Endothelial cell of umbilical vein (primary cell): ENCODE results near the gene SLC25A5. TPM values are rescaled to one million over a fixed set of nuclear protein-coding genes. Genes with fewer than 3 reads are reported as not detected.

ENCODE experiments used
- BruUV-seq: library from RNA; stranded (reverse); fragments of 400-500 nt; replicated peaks from 2 replicates; lab custom pipeline; 2021; lab: Mats Ljungman, UMichigan
- CTCF ChIA-PET: fragments of 300-600, 350-600 bp; sonication (Branson Sonifier 250); formaldehyde crosslinking; loops from one replicate; lab custom pipeline; 2021; ENCODE audit warnings: antibody characterized with exemption, inconsistent platforms; lab: Charles Lee
- POLR2A ChIA-PET: fragments of 300-600, 350-600 bp; sonication (Branson Sonifier 250); formaldehyde crosslinking; loops from one replicate; lab custom pipeline; 2021; ENCODE audit warnings: antibody characterized with exemption, inconsistent platforms; lab: Charles Lee
- DNase-seq: peaks from one replicate; pipeline ENCODE4 v3.0.0-alpha.2; 2011; ENCODE audit warnings: low read depth, low spot score
- FAIRE-seq: peaks from 2 replicates; lab custom pipeline; 2011; peaks lifted over from hg19 to GRCh38; lab: Jason Lieb, UNC
- H2AFZ ChIP-seq: 2 replicates; pipeline ENCODE4 v1.6.0; 2012; ENCODE audit warnings: low read depth, low read length, control low read depth, inconsistent platforms
- H3K27ac ChIP-seq: 2 replicates; pipeline ENCODE4 v1.5.1; 2011; ENCODE audit warnings: low read depth, mild to moderate bottlenecking, control low read depth, low read length, moderate library complexity; ENCODE audit not compliant: insufficient read depth
- H3K27me3 ChIP-seq, 2 experiments: 2 replicates each; pipeline versions ENCODE4 v1.6.0 to v1.6.1; 2011; ENCODE audit warnings: low read length in 2 of 2, mixed read lengths in 1 of 2; ENCODE audit not compliant: control insufficient read depth in 2 of 2, insufficient read depth in 2 of 2
- H3K36me3 ChIP-seq, 2 experiments: 2 replicates in 1 of 2; 3 replicates in 1 of 2; pipeline ENCODE4 v1.5.1; 2011; ENCODE audit warnings: low read length in 2 of 2, mild to moderate bottlenecking in 1 of 2, moderate library complexity in 1 of 2; ENCODE audit not compliant: control insufficient read depth in 2 of 2, insufficient read depth in 2 of 2; ENCODE audit errors: extremely low read depth in 1 of 2
- H3K4me1 ChIP-seq: 3 replicates; pipeline ENCODE4 v1.5.1; 2011; ENCODE audit warnings: mild to moderate bottlenecking, low read length; ENCODE audit not compliant: control insufficient read depth, insufficient read depth; ENCODE audit errors: extremely low read depth
- H3K4me2 ChIP-seq: 2 replicates; pipeline ENCODE4 v1.6.1; 2011; ENCODE audit warnings: low read length, control low read depth, mixed read lengths; ENCODE audit not compliant: insufficient read depth
- H3K4me3 ChIP-seq, 3 experiments: fragments of 200-600 bp in 1 of 3; sonication (generic), shearing (Covaris generic) in 1 of 3; replicated peaks in 1 of 3; 2 replicates each; pipeline ENCODE4 v1.5.1; 2011 to 2016; ENCODE audit warnings: control low read depth in 3 of 3, low read length in 3 of 3, mild to moderate bottlenecking in 2 of 3, inconsistent platforms in 1 of 3, low read depth in 1 of 3, moderate library complexity in 1 of 3; ENCODE audit not compliant: insufficient read depth in 1 of 3
- H3K79me2 ChIP-seq: 2 replicates; pipeline ENCODE4 v1.6.0; 2012; ENCODE audit warnings: low read length, inconsistent platforms; ENCODE audit not compliant: control insufficient read depth, insufficient read depth
- H3K9ac ChIP-seq: replicated peaks from 2 replicates; pipeline ENCODE3; 2011; ENCODE audit warnings: low read length, control low read depth; ENCODE audit not compliant: insufficient read depth; ENCODE audit errors: extremely low read depth
- H3K9me1 ChIP-seq: replicated peaks from 3 replicates; pipeline ENCODE4 v1.6.0; 2011; ENCODE audit warnings: mild to moderate bottlenecking, low read length; ENCODE audit not compliant: control insufficient read depth, insufficient read depth; ENCODE audit errors: extremely low read depth
- H3K9me3 ChIP-seq: replicated peaks from 2 replicates; pipeline ENCODE4 v1.5.1; 2012; ENCODE audit warnings: low read length, inconsistent platforms; ENCODE audit not compliant: control insufficient read depth, insufficient read depth
- H4K20me1 ChIP-seq: replicated peaks from 2 replicates; pipeline ENCODE3; 2011; ENCODE audit warnings: mild to moderate bottlenecking, low read length; ENCODE audit not compliant: control insufficient read depth, insufficient read depth; ENCODE audit errors: extremely low read depth
- CTCF ChIP-seq, 2 donors: IDR thresholded peaks; 1 replicate in 1 of 2; 2 replicates in 1 of 2; pipeline ENCODE4 v1.5.1; 2011; ENCODE audit warnings: low read length in 2 of 2, mild to moderate bottlenecking in 2 of 2, moderate library complexity in 2 of 2, control low read depth in 1 of 2, inconsistent platforms in 1 of 2, low read depth in 1 of 2; ENCODE audit not compliant: insufficient read depth in 1 of 2; ENCODE audit errors: extremely low read depth in 1 of 2
- EZH2 ChIP-seq: IDR thresholded peaks from 2 replicates; pipeline ENCODE4 v1.6.1; 2012; ENCODE audit warnings: borderline replicate concordance, low read depth, mild to moderate bottlenecking, moderate library complexity, low read length, inconsistent platforms; ENCODE audit not compliant: severe bottlenecking
- FOS ChIP-seq: IDR thresholded peaks from 2 replicates; pipeline ENCODE4 v1.6.1; 2011; ENCODE audit warnings: mild to moderate bottlenecking, low read length, moderate library complexity, borderline replicate concordance; ENCODE audit not compliant: insufficient read depth
- GATA2 ChIP-seq: IDR thresholded peaks from 2 replicates; pipeline ENCODE4 v1.7.0; 2011; ENCODE audit warnings: low read depth, mild to moderate bottlenecking, moderate library complexity, mixed read lengths, low read length; ENCODE audit not compliant: insufficient read length, insufficient read depth
- JUN ChIP-seq: IDR thresholded peaks from 2 replicates; pipeline ENCODE4 v1.6.1; 2011; ENCODE audit warnings: borderline replicate concordance, low read depth; ENCODE audit not compliant: insufficient read length, insufficient read depth
- MAX ChIP-seq: IDR thresholded peaks from 2 replicates; pipeline ENCODE4 v1.6.1; 2011; ENCODE audit not compliant: insufficient read depth, insufficient read length
- MYC ChIP-seq: IDR thresholded peaks from one replicate; pipeline ENCODE4 v1.6.1; 2011; ENCODE audit warnings: mild to moderate bottlenecking, low read depth, low read length
- POLR2A ChIP-seq: IDR thresholded peaks from 2 replicates; pipeline ENCODE4 v1.6.1; 2012; ENCODE audit warnings: low read depth, mild to moderate bottlenecking, control low read depth, low read length
- POLR2AphosphoS5 ChIP-seq: IDR thresholded peaks from 2 replicates; pipeline ENCODE4 v1.6.1; 2012; ENCODE audit warnings: low read depth, mild to moderate bottlenecking, control low read depth, low read length, moderate library complexity; ENCODE audit not compliant: insufficient read depth
- dilution Hi-C: fragments of 300-500 bp; cut with MboI; formaldehyde crosslinking; loops from one replicate; pipeline ENCODE4 v1.15.0; 2019; ENCODE audit warnings: low sequenced_read_pairs; ENCODE audit not compliant: extremely low pct_ligation_motif_present
- intact Hi-C: fragments of 100-400 bp; cut with micrococcal nuclease; formaldehyde crosslinking; loops from one replicate; pipeline ENCODE4 v1.10.0; 2022
- polyA plus RNA-seq, 4 experiments: library from polyadenylated mRNA; depleted of rRNA in 3 of 4; stranded (reverse) in 3 of 4; unstranded in 1 of 4; fragments of >200 nt; gene quantifications; 2 replicates each; pipeline versions ENCODE4 v1.2.1 to v1.2.3, GENCODE V29; 2011 to 2012; ENCODE audit warnings: missing spikeins in 1 of 4
- total RNA-seq: library from RNA; stranded (reverse); gene quantifications from 2 replicates; pipeline ENCODE4 v1.2.3, GENCODE V29; 2021

SLC25A5 gene
- total and polyA plus RNA-seq, 2 donors (not counting 3 experiments of a cell fraction or from before 2014, with no cell fraction given) = 379 to 651 TPM

- dilution Hi-C loops = no loop called here
- ChIA-PET CTCF (interaction anchor here (0.7 kb wide), 1 partner anchor 41 kb away, joined by 3 read pairs; no protein-coding TSS in a partner anchor), POLR2A (no interaction called here)
- intact Hi-C loops = no loop called here
- Histone ChIP-seq H3K9ac (no peak overlapping the region), H4K20me1 (no peaks in the 10 kb centered on the region), H3K4me3 (no peak overlapping the region), H3K27ac (no peak overlapping the region), H3K4me2 (no peak overlapping the region), H3K27me3 (no peaks in the 10 kb centered on the region), H3K9me3 (no peaks in the 10 kb centered on the region), H3K4me1 (no peaks in the 10 kb centered on the region), H3K9me1 (no peaks in the 10 kb centered on the region), H3K79me2 (no peaks in the 10 kb centered on the region), H2AFZ (no peak overlapping the region), H3K36me3 (peaks cover 0 to 1% of the 10 kb centered on the region in 2 experiments)
- FAIRE-seq = no peak
- no TSS peak for BruUV-seq
- no peak for TF ChIP-seq MAX
- TF ChIP-seq POLR2AphosphoS5 = no peak
- TF ChIP-seq CTCF (IDR thresholded peaks at IDR 0.05; ENCODE audit: extremely low read depth in 1 of 2, insufficient read depth in 1 of 2, low read depth in 1 of 2, low read length in 2 of 2) = no peak
- no peak for TF ChIP-seq JUN
- TF ChIP-seq MYC = no peak
- no peak for TF ChIP-seq GATA2
- no peak for TF ChIP-seq POLR2A
- TF ChIP-seq EZH2 = no peak
- no peak for TF ChIP-seq FOS
- no peak for DNase-seq
These were observed 7.3 kb downstream of the SLC25A5 start for GRCh38 chrX:119475389-119476101.
